Suprapubic skin (tissue), 4 donors: ENCODE data around the gene SLC5A1.

Source experiments
- POLR2A ChIP-seq, 2 donors: fragments of 450-650 bp; IDR thresholded peaks; one replicate each; pipeline ENCODE4 v1.6.1; 2017; ENCODE audit warnings: antibody characterized with exemption in 2 of 2, mild to moderate bottlenecking in 2 of 2, moderate library complexity in 2 of 2
- POLR2AphosphoS5 ChIP-seq, 3 donors: sonication (generic); formaldehyde crosslinking; IDR thresholded peaks; one replicate each; pipeline ENCODE4 v1.6.1; 2017; ENCODE audit warnings: antibody characterized with exemption in 3 of 3
- TF ChIP-seq, protein P1 (sequence below), 2 donors: fragments of 200-600 bp in 1 of 2; fragments of 450-650 bp in 1 of 2; sonication (generic) in 1 of 2; IDR thresholded peaks; one replicate each; pipeline ENCODE4 v1.5.1; 2016 to 2019; ENCODE audit warnings: antibody characterized with exemption in 2 of 2, mild to moderate bottlenecking in 1 of 2, moderate library complexity in 1 of 2

- TF ChIP-seq, protein P1, sequence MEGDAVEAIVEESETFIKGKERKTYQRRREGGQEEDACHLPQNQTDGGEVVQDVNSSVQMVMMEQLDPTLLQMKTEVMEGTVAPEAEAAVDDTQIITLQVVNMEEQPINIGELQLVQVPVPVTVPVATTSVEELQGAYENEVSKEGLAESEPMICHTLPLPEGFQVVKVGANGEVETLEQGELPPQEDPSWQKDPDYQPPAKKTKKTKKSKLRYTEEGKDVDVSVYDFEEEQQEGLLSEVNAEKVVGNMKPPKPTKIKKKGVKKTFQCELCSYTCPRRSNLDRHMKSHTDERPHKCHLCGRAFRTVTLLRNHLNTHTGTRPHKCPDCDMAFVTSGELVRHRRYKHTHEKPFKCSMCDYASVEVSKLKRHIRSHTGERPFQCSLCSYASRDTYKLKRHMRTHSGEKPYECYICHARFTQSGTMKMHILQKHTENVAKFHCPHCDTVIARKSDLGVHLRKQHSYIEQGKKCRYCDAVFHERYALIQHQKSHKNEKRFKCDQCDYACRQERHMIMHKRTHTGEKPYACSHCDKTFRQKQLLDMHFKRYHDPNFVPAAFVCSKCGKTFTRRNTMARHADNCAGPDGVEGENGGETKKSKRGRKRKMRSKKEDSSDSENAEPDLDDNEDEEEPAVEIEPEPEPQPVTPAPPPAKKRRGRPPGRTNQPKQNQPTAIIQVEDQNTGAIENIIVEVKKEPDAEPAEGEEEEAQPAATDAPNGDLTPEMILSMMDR (IDR thresholded peaks at IDR 0.05): no peak
- TF ChIP-seq POLR2AphosphoS5 (IDR thresholded peaks at IDR 0.05): no peak
- no peak for TF ChIP-seq POLR2A (IDR thresholded peaks at IDR 0.05)
Measured at GRCh38 chr22:32069579-32070372, 26.7 kb downstream of the SLC5A1 start.
